Left lung (tissue), 10 donors: Measurements from ENCODE around the gene VPS41. TPM values are rescaled to one million over a fixed set of nuclear protein-coding genes. Genes with fewer than 3 reads are reported as not detected.

ENCODE experiments used
- ATAC-seq: fragments of 200-7000 bp; cut with Tn5 transposase; one replicate; pipeline ENCODE4 v1.9.1; 2020; ENCODE audit warnings: moderate library complexity
- DNase-seq, 4 donors: peaks; one replicate each; pipeline ENCODE4 v3.0.0-alpha.2; 2013 to 2020
- H3K27ac ChIP-seq, 2 donors: fragments of 200-600 bp; sonication (generic) in 1 of 2; one replicate each; pipeline versions ENCODE4 v1.5.0 to v1.8.0; 2020 to 2021
- H3K27me3 ChIP-seq, 2 donors: fragments of 200-600 bp; sonication (generic) in 1 of 2; one replicate each; pipeline versions ENCODE4 v1.5.0 to v1.8.0; 2020 to 2021
- H3K36me3 ChIP-seq, 2 donors: fragments of 200-600 bp; sonication (generic) in 1 of 2; one replicate each; pipeline versions ENCODE4 v1.5.0 to v1.8.0; 2020 to 2021
- H3K4me1 ChIP-seq, 2 donors: fragments of 200-600 bp; one replicate each; pipeline ENCODE4 v1.8.0; 2021
- H3K4me3 ChIP-seq, 2 donors: fragments of 200-600 bp; sonication (generic) in 1 of 2; one replicate each; pipeline versions ENCODE4 v1.5.0 to v1.8.0; 2020 to 2021; ENCODE audit warnings: mild to moderate bottlenecking in 1 of 2
- H3K9me3 ChIP-seq, 2 donors: fragments of 200-600 bp; sonication (generic) in 1 of 2; one replicate each; pipeline versions ENCODE4 v1.5.0 to v1.8.0; 2020 to 2021
- intact Hi-C, 2 donors: fragments of 100-400 bp; cut with DNase I; formaldehyde crosslinking; loops; one replicate each; pipeline versions ENCODE4 v1.11.2 to v1.14.2; 2022
- polyA plus RNA-seq, 6 donors: library from polyadenylated mRNA; unstranded; fragments of 120-200 nt; gene quantifications; one replicate each; pipeline ENCODE4 v1.2.1, GENCODE V29; 2013; ENCODE audit not compliant: insufficient read length in 6 of 6
- total RNA-seq, 2 donors: library from RNA; stranded (reverse); fragmentation: NEBNext Ultra II Directional; extraction: Animal tissue kit (Norgen Biotek cat#: 25700); gene quantifications; one replicate each; pipeline ENCODE4 v1.2.1, GENCODE V29; 2021
- TF ChIP-seq, protein P1 (sequence below), 2 donors: fragments of 200-600 bp; sonication (generic) in 1 of 2; IDR thresholded peaks; one replicate each; pipeline versions ENCODE4 v1.5.0 to v1.8.0; 2021; ENCODE audit warnings: antibody characterized with exemption in 2 of 2
- donor health status: DM: no; HTN: yes; CAD: no.
- donor health status: DM: no; HTN: no; CAD: no.

Gene VPS41
- total and polyA plus RNA-seq, 8 donors: 63.0 to 99.9 (median 82.3) TPM

GRCh38 chr7:38703093-38703492 is 205.9 kb downstream of the VPS41 start:
- H3K4me3 ChIP-seq: no peak overlapping the region
- H3K36me3 ChIP-seq: no peaks in the 10 kb centered on the region
- H3K4me1 ChIP-seq: no peaks in the 10 kb centered on the region
- H3K27me3 ChIP-seq: no peaks in the 10 kb centered on the region
- no peaks in the 10 kb centered on the region for H3K9me3 ChIP-seq
- DNase-seq: no peak
- intact Hi-C loops: no loop called here
- H3K27ac ChIP-seq: no peak overlapping the region
- TF ChIP-seq, protein P1, sequence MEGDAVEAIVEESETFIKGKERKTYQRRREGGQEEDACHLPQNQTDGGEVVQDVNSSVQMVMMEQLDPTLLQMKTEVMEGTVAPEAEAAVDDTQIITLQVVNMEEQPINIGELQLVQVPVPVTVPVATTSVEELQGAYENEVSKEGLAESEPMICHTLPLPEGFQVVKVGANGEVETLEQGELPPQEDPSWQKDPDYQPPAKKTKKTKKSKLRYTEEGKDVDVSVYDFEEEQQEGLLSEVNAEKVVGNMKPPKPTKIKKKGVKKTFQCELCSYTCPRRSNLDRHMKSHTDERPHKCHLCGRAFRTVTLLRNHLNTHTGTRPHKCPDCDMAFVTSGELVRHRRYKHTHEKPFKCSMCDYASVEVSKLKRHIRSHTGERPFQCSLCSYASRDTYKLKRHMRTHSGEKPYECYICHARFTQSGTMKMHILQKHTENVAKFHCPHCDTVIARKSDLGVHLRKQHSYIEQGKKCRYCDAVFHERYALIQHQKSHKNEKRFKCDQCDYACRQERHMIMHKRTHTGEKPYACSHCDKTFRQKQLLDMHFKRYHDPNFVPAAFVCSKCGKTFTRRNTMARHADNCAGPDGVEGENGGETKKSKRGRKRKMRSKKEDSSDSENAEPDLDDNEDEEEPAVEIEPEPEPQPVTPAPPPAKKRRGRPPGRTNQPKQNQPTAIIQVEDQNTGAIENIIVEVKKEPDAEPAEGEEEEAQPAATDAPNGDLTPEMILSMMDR (IDR thresholded peaks at IDR 0.05): no peak
- peak; percentile 60 for ATAC-seq

- DNase-seq (no peak), ATAC-seq (peak; percentile 61)
- Histone ChIP-seq H3K27me3 (no peaks in the 10 kb centered on the region), H3K4me1 (no peaks in the 10 kb centered on the region), H3K9me3 (no peaks in the 10 kb centered on the region), H3K27ac (no peak overlapping the region), H3K36me3 (no peaks in the 10 kb centered on the region), H3K4me3 (no peak overlapping the region)
- intact Hi-C loops: no loop called here
- TF ChIP-seq, protein P1 (IDR thresholded peaks at IDR 0.05): no peak
These were observed 206.9 kb downstream of the VPS41 start for GRCh38 chr7:38702002-38702535.

- Histone ChIP-seq H3K36me3 (no peaks in the 10 kb centered on the region), H3K9me3 (no peaks in the 10 kb centered on the region), H3K4me3 (no peak overlapping the region), H3K4me1 (no peaks in the 10 kb centered on the region), H3K27ac (no peak overlapping the region), H3K27me3 (no peaks in the 10 kb centered on the region)
- peak; percentile 47 for ATAC-seq
- intact Hi-C loops: no loop called here
- TF ChIP-seq, protein P1 (IDR thresholded peaks at IDR 0.05): no peak
- peak in 1 of 4 donors; percentile 30 for DNase-seq
These were observed 208.9 kb downstream of the VPS41 start for GRCh38 chr7:38700116-38700515.

GRCh38 chr7:38699471-38699870 is 209.5 kb downstream of the VPS41 start:
- intact Hi-C loops: no loop called here
- no peak overlapping the region for H3K4me3 ChIP-seq
- DNase-seq: no peak
- H3K4me1 ChIP-seq: no peaks in the 10 kb centered on the region
- H3K36me3 ChIP-seq: no peaks in the 10 kb centered on the region
- no peaks in the 10 kb centered on the region for H3K9me3 ChIP-seq
- H3K27ac ChIP-seq: no peak overlapping the region
- ATAC-seq: no peak
- TF ChIP-seq, protein P1 (IDR thresholded peaks at IDR 0.05): no peak
- no peaks in the 10 kb centered on the region for H3K27me3 ChIP-seq

- no peaks in the 10 kb centered on the region for H3K4me1 ChIP-seq
- intact Hi-C loops: no loop called here
- H3K27me3 ChIP-seq: no peaks in the 10 kb centered on the region
- DNase-seq (no peak), ATAC-seq (no peak)
- TF ChIP-seq, protein P1 (IDR thresholded peaks at IDR 0.05): no peak
- no peak overlapping the region for H3K4me3 ChIP-seq
- H3K27ac ChIP-seq: no peak overlapping the region
- H3K9me3 ChIP-seq: no peaks in the 10 kb centered on the region
- H3K36me3 ChIP-seq: no peaks in the 10 kb centered on the region
These were observed 214.7 kb downstream of the VPS41 start for GRCh38 chr7:38694326-38694725.
